Right atrium auricular region (tissue), 2 donors: Measurements from ENCODE around the gene RAB7A. TPM values are rescaled to one million over a fixed set of nuclear protein-coding genes. Genes with fewer than 3 reads are reported as not detected.

ENCODE experiments used
- DNase-seq: peaks from one replicate; pipeline ENCODE4 v3.0.0-alpha.2; 2019; ENCODE audit warnings: low spot score
- H3K27ac ChIP-seq, 2 donors: fragments of 200-600 bp; sonication (generic); 1 replicate in 1 of 2; 2 replicates in 1 of 2; pipeline ENCODE4 v1.5.1; 2016 to 2019
- H3K27me3 ChIP-seq, 2 donors: fragments of 200-600 bp; sonication (generic); one replicate each; pipeline versions ENCODE4 v1.5.1 to v1.6.0; 2017 to 2019
- H3K36me3 ChIP-seq: fragments of 200-600 bp; sonication (generic); one replicate; pipeline ENCODE4 v1.5.1; 2016
- H3K4me1 ChIP-seq, 2 donors: fragments of 200-600 bp; sonication (generic); one replicate each; pipeline versions ENCODE4 v1.5.1 to v1.6.0; 2017 to 2019
- H3K4me3 ChIP-seq, 2 donors: fragments of 200-600 bp; sonication (generic); 1 replicate in 1 of 2; 2 replicates in 1 of 2; pipeline ENCODE4 v1.5.1; 2017 to 2019; ENCODE audit warnings: mild to moderate bottlenecking in 1 of 2, moderate library complexity in 1 of 2
- H3K9me3 ChIP-seq, 2 donors: fragments of 200-600 bp; sonication (generic); one replicate each; pipeline ENCODE4 v1.5.1; 2019
- CTCF ChIP-seq, 2 donors: fragments of 200-600 bp; sonication (generic); IDR thresholded peaks; one replicate each; pipeline ENCODE4 v1.5.1; 2019; ENCODE audit warnings: antibody characterized with exemption in 2 of 2
- total RNA-seq, 2 donors: library from RNA; depleted of rRNA; stranded (reverse); fragments of >200 nt; gene quantifications; one replicate each; pipeline ENCODE4 v1.1.0, GENCODE V29; 2016

The RAB7A gene
- total RNA-seq, 2 donors from 2014 or later: 123 to 135 TPM

DNA sequence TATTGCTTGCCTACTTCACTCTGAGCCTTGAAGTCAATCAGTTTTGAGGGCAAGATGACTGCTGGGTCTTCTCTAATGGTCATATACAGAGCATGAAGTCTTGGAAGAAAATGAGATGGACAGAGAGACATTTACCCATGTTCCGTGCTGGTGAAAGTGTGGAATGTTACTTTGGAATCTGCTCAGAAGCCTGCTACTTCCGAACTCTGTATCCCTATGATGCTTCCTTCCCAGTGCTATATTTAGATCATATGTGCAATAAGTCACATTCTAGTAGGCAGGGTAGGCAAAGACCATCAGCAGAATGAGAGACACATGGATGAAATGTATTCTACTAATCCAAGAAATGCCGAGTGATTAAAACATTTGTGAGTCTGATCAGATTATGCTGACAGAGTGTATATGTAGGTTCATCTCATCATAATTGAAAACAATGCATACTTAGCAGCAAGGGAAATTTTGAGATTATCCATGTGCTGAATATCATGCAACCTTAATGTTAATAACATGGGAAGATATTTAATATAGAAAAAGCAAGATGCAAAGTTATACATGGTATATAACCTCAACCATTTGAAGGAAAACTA, 60.5 kb downstream of the RAB7A start:
- Histone ChIP-seq H3K4me3 (no peak overlapping the region), H3K27me3 (no peaks in the 10 kb centered on the region), H3K4me1 (peaks cover 0 to 96% of the 10 kb centered on the region in 2 donors), H3K36me3 (no peaks in the 10 kb centered on the region), H3K27ac (peak overlapping the region; percentile 74 to 75), H3K9me3 (no peaks in the 10 kb centered on the region)
- TF ChIP-seq CTCF (IDR thresholded peaks at IDR 0.05): no peak
- DNase-seq: no peak

- no peaks in the 10 kb centered on the region for H3K27me3 ChIP-seq
- peak overlapping the region; percentile 31 to 75 for H3K27ac ChIP-seq
- no peaks in the 10 kb centered on the region for H3K9me3 ChIP-seq
- no peaks in the 10 kb centered on the region for H3K36me3 ChIP-seq
- peaks cover 0 to 97% of the 10 kb centered on the region in 2 donors for H3K4me1 ChIP-seq
- no peak for DNase-seq
- H3K4me3 ChIP-seq: no peak overlapping the region
- TF ChIP-seq CTCF (IDR thresholded peaks at IDR 0.05): peak in 1 of 2 donors; percentile 22
Measured at GRCh38 chr3:128787256-128788253, 61.6 kb downstream of the RAB7A start.

- H3K9me3 ChIP-seq: no peaks in the 10 kb centered on the region
- no peak for TF ChIP-seq CTCF (IDR thresholded peaks at IDR 0.05)
- no peaks in the 10 kb centered on the region for H3K36me3 ChIP-seq
- H3K4me3 ChIP-seq: no peak overlapping the region
- H3K27ac ChIP-seq: no peak overlapping the region
- H3K4me1 ChIP-seq: peaks cover 0 to 97% of the 10 kb centered on the region in 2 donors
- no peak for DNase-seq
- H3K27me3 ChIP-seq: no peaks in the 10 kb centered on the region
Measured at GRCh38 chr3:128788268-128788869, 62.4 kb downstream of the RAB7A start.

DNA sequence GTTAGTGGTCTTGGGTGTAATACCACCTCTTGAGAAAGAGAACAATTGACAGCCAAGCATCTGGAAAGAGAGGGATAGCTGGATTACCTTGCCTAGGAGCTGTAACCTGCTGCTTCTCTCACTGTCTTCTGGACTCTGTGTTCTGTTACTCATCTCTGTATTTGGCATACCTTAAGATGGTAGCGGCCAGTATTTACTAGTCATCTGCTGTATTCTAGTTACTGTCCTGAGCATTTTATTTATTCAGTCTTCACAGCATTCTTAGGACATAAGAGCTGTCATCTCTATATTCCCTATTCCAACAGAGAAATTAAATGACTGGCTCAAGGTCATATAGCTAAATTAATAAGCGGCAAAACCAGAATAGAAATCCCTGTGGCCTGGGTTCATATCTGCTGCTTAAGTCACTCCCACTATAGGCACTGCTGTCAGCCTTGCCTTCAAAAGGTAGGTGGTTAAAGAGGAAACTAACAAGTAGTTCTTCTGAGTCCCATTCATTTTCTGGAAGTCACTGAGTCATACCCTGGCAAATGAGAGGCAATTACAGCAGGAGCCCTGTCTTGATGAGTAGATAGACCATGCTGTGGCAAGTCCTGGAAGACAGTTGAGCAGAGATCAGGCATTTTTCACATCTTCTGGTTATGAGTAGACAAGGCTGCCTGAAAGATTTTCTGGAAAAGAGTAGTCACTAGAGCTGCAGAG, 68.2 kb downstream of the RAB7A start:
- H3K9me3 ChIP-seq: no peaks in the 10 kb centered on the region
- no peaks in the 10 kb centered on the region for H3K27me3 ChIP-seq
- peaks cover 0 to 62% of the 10 kb centered on the region in 2 donors for H3K4me1 ChIP-seq
- TF ChIP-seq CTCF (IDR thresholded peaks at IDR 0.05): no peak
- no peak overlapping the region for H3K4me3 ChIP-seq
- peaks cover 32% of the 10 kb centered on the region for H3K36me3 ChIP-seq
- DNase-seq: no peak
- peak overlapping the region; percentile 52 to 55 for H3K27ac ChIP-seq
